ACHN (cell line): ENCODE results near the gene WWTR1.

Experiments
- DNase-seq: peaks from one replicate; pipeline ENCODE4 v3.0.0-alpha.2; 2015
- in situ Hi-C: cut with HindIII; loops from 2 replicates; pipeline ENCODE4 v1.10.0; 2017; ENCODE audit warnings: low sequenced_read_pairs, low pct_ligation_motif_present, low pct_unique_long_range_greater_than_20kb

The WWTR1 gene

GRCh38 chr3:149604125-149604875 is 53.5 kb downstream of the WWTR1 start:
- in situ Hi-C loops: no loop called here
- no peak for DNase-seq

- in situ Hi-C loops: no loop called here
- DNase-seq: peak; percentile 58
Measured at GRCh38 chr3:149603126-149604074, 54.4 kb downstream of the WWTR1 start.

GRCh38 chr3:149600634-149601033 is 57.2 kb downstream of the WWTR1 start:
- DNase-seq: no peak
- in situ Hi-C loops: no loop called here

- in situ Hi-C loops: no loop called here
- DNase-seq: no peak
Measured at GRCh38 chr3:149599236-149599635, 58.6 kb downstream of the WWTR1 start.

GRCh38 chr3:149596134-149596770 is 61.6 kb downstream of the WWTR1 start:
- in situ Hi-C loops: no loop called here
- DNase-seq: peak; percentile 56

GRCh38 chr3:149593418-149594160 is 64.2 kb downstream of the WWTR1 start:
- in situ Hi-C loops: no loop called here

GRCh38 chr3:149592758-149593240 is 65.0 kb downstream of the WWTR1 start:
- DNase-seq: no peak
- in situ Hi-C loops: no loop called here

More at GRCh38 chr3:149593418-149594160, 64.2 kb downstream of the WWTR1 start:
- no peak for DNase-seq

- in situ Hi-C loops: no loop called here
- no peak for DNase-seq
Measured at GRCh38 chr3:149590691-149591441, 67.0 kb downstream of the WWTR1 start.

GRCh38 chr3:149589332-149589731 is 68.5 kb downstream of the WWTR1 start:
- in situ Hi-C loops: no loop called here
- no peak for DNase-seq

- no peak for DNase-seq
- in situ Hi-C loops: no loop called here
Measured at GRCh38 chr3:149588909-149589308, 68.9 kb downstream of the WWTR1 start.

- in situ Hi-C loops: no loop called here
- DNase-seq: no peak
Measured at GRCh38 chr3:149587383-149587782, 70.4 kb downstream of the WWTR1 start.

GRCh38 chr3:149586871-149587270 is 71.0 kb downstream of the WWTR1 start:
- in situ Hi-C loops: no loop called here
- peak; percentile 79 for DNase-seq

- in situ Hi-C loops: no loop called here
- peak; percentile 44 for DNase-seq
Measured at GRCh38 chr3:149585401-149585726, 72.5 kb downstream of the WWTR1 start.

GRCh38 chr3:149583921-149584635 is 73.7 kb downstream of the WWTR1 start:
- DNase-seq: no peak
- in situ Hi-C loops: no loop called here

GRCh38 chr3:149582395-149582794 is 75.4 kb downstream of the WWTR1 start:
- DNase-seq: no peak
- in situ Hi-C loops: no loop called here

GRCh38 chr3:149581681-149582370 is 76.0 kb downstream of the WWTR1 start:
- in situ Hi-C loops: no loop called here
- peak; percentile 83 for DNase-seq

GRCh38 chr3:149581248-149581647 is 76.6 kb downstream of the WWTR1 start:
- in situ Hi-C loops: no loop called here
- DNase-seq: peak; percentile 63
